Adipocyte (in vitro differentiated cells): Measurements from ENCODE around the gene CDH4.

Experiments used
- DNase-seq: peaks from one replicate; pipeline ENCODE4 v3.0.0-alpha.2; 2015; ENCODE audit warnings: low read depth
- H3K27me3 ChIP-seq: replicated peaks from 2 replicates; pipeline ENCODE4 v1.7.0; 2013; ENCODE audit warnings: mild to moderate bottlenecking, low read length, moderate library complexity; ENCODE audit not compliant: control insufficient read depth, insufficient read depth
- H3K36me3 ChIP-seq: 2 replicates; pipeline ENCODE4 v1.7.0; 2013; ENCODE audit warnings: low read length, mild to moderate bottlenecking, moderate library complexity; ENCODE audit not compliant: control insufficient read depth, insufficient read depth, severe bottlenecking
- H3K4me1 ChIP-seq: 2 replicates; pipeline ENCODE4 v1.7.0; 2013; ENCODE audit warnings: mild to moderate bottlenecking, low read length, moderate library complexity; ENCODE audit not compliant: control insufficient read depth, insufficient read depth
- H3K4me3 ChIP-seq: 2 replicates; pipeline ENCODE4 v1.7.0; 2013; ENCODE audit warnings: mild to moderate bottlenecking, low read length, moderate library complexity
- H3K9ac ChIP-seq: 2 replicates; pipeline ENCODE4 v1.7.0; 2013; ENCODE audit warnings: mild to moderate bottlenecking, low read length, moderate library complexity
- H3K9me3 ChIP-seq: 2 replicates; pipeline ENCODE4 v1.7.0; 2013; ENCODE audit warnings: mild to moderate bottlenecking, low read length, moderate library complexity; ENCODE audit not compliant: control insufficient read depth

Gene CDH4

GRCh38 chr20:61285152-61285645 is 33.1 kb downstream of the CDH4 start:
- peaks cover 6% of the 10 kb centered on the region for H3K27me3 ChIP-seq
- H3K9ac ChIP-seq = no peak overlapping the region
- H3K4me1 ChIP-seq = no peaks in the 10 kb centered on the region
- no peak overlapping the region for H3K4me3 ChIP-seq
- no peaks in the 10 kb centered on the region for H3K36me3 ChIP-seq
- H3K9me3 ChIP-seq = no peaks in the 10 kb centered on the region
- DNase-seq = no peak

- H3K9ac ChIP-seq = no peak overlapping the region
- DNase-seq = no peak
- no peak overlapping the region for H3K4me3 ChIP-seq
- peaks cover 6% of the 10 kb centered on the region for H3K27me3 ChIP-seq
- no peaks in the 10 kb centered on the region for H3K36me3 ChIP-seq
- no peaks in the 10 kb centered on the region for H3K9me3 ChIP-seq
- H3K4me1 ChIP-seq = no peaks in the 10 kb centered on the region
Observed at GRCh38 chr20:61285691-61286090, 33.6 kb downstream of the CDH4 start.

GRCh38 chr20:61287583-61288275 is 35.7 kb downstream of the CDH4 start:
- no peaks in the 10 kb centered on the region for H3K9me3 ChIP-seq
- no peaks in the 10 kb centered on the region for H3K4me1 ChIP-seq
- no peak overlapping the region for H3K9ac ChIP-seq
- no peak overlapping the region for H3K4me3 ChIP-seq
- no peak for DNase-seq
- no peaks in the 10 kb centered on the region for H3K36me3 ChIP-seq
- peaks cover 6% of the 10 kb centered on the region for H3K27me3 ChIP-seq

- Histone ChIP-seq H3K9ac (no peak overlapping the region), H3K36me3 (no peaks in the 10 kb centered on the region), H3K4me1 (no peaks in the 10 kb centered on the region), H3K4me3 (no peak overlapping the region), H3K9me3 (no peaks in the 10 kb centered on the region), H3K27me3 (peaks cover 6% of the 10 kb centered on the region)
- DNase-seq = no peak
Observed at GRCh38 chr20:61288331-61288784, 36.3 kb downstream of the CDH4 start.

- H3K9me3 ChIP-seq = no peaks in the 10 kb centered on the region
- no peak overlapping the region for H3K9ac ChIP-seq
- H3K36me3 ChIP-seq = no peaks in the 10 kb centered on the region
- no peaks in the 10 kb centered on the region for H3K4me1 ChIP-seq
- no peak for DNase-seq
- H3K27me3 ChIP-seq = peaks cover 6% of the 10 kb centered on the region
- no peak overlapping the region for H3K4me3 ChIP-seq
Observed at GRCh38 chr20:61289166-61289565, 37.1 kb downstream of the CDH4 start.

GRCh38 chr20:61290721-61291120 is 38.7 kb downstream of the CDH4 start:
- no peaks in the 10 kb centered on the region for H3K36me3 ChIP-seq
- no peak overlapping the region for H3K9ac ChIP-seq
- H3K4me3 ChIP-seq = no peak overlapping the region
- H3K27me3 ChIP-seq = peaks cover 6% of the 10 kb centered on the region
- no peaks in the 10 kb centered on the region for H3K4me1 ChIP-seq
- no peak for DNase-seq
- H3K9me3 ChIP-seq = no peaks in the 10 kb centered on the region

- DNase-seq = no peak
- no peaks in the 10 kb centered on the region for H3K9me3 ChIP-seq
- H3K4me3 ChIP-seq = no peak overlapping the region
- H3K9ac ChIP-seq = no peak overlapping the region
- no peaks in the 10 kb centered on the region for H3K36me3 ChIP-seq
- no peaks in the 10 kb centered on the region for H3K4me1 ChIP-seq
- H3K27me3 ChIP-seq = peaks cover 6% of the 10 kb centered on the region
Observed at GRCh38 chr20:61291166-61291829, 39.2 kb downstream of the CDH4 start.

- no peaks in the 10 kb centered on the region for H3K36me3 ChIP-seq
- H3K4me3 ChIP-seq = no peak overlapping the region
- no peaks in the 10 kb centered on the region for H3K9me3 ChIP-seq
- no peak overlapping the region for H3K9ac ChIP-seq
- H3K4me1 ChIP-seq = no peaks in the 10 kb centered on the region
- no peak for DNase-seq
- H3K27me3 ChIP-seq = no peaks in the 10 kb centered on the region
Observed at GRCh38 chr20:61292391-61292790, 40.3 kb downstream of the CDH4 start.

- Histone ChIP-seq H3K4me1 (no peaks in the 10 kb centered on the region), H3K36me3 (no peaks in the 10 kb centered on the region), H3K9ac (no peak overlapping the region), H3K4me3 (no peak overlapping the region), H3K27me3 (no peaks in the 10 kb centered on the region), H3K9me3 (no peaks in the 10 kb centered on the region)
- no peak for DNase-seq
Observed at GRCh38 chr20:61292821-61293612, 41.0 kb downstream of the CDH4 start.

- no peaks in the 10 kb centered on the region for H3K4me1 ChIP-seq
- H3K36me3 ChIP-seq = no peaks in the 10 kb centered on the region
- no peak overlapping the region for H3K4me3 ChIP-seq
- DNase-seq = no peak
- no peaks in the 10 kb centered on the region for H3K9me3 ChIP-seq
- H3K27me3 ChIP-seq = no peaks in the 10 kb centered on the region
- H3K9ac ChIP-seq = no peak overlapping the region
Observed at GRCh38 chr20:61293951-61294350, 41.9 kb downstream of the CDH4 start.

- Histone ChIP-seq H3K9me3 (no peaks in the 10 kb centered on the region), H3K9ac (no peak overlapping the region), H3K27me3 (no peaks in the 10 kb centered on the region), H3K36me3 (no peaks in the 10 kb centered on the region), H3K4me3 (no peak overlapping the region), H3K4me1 (no peaks in the 10 kb centered on the region)
- DNase-seq = no peak
Observed at GRCh38 chr20:61295249-61295648, 43.2 kb downstream of the CDH4 start.
